CD14-positive monocyte (primary cell): ENCODE measurements around the gene TJP3. TPM values are rescaled to one million over a fixed set of nuclear protein-coding genes. Genes with fewer than 3 reads are reported as not detected.

Experiments
- DNase-seq, 3 donors: peaks; one replicate each; pipeline ENCODE4 v3.0.0-alpha.2; 2011 to 2022
- H2AFZ ChIP-seq: 2 replicates; pipeline ENCODE4 v1.6.0; 2012; ENCODE audit warnings: mild to moderate bottlenecking, low read depth, low read length, inconsistent platforms; ENCODE audit not compliant: insufficient read depth, poor library complexity, severe bottlenecking
- H3K27ac ChIP-seq, 2 donors: 1 replicate in 1 of 2; 2 replicates in 1 of 2; pipeline ENCODE4 v1.5.1; 2012 to 2013; ENCODE audit warnings: low read length in 2 of 2, control low read depth in 1 of 2, inconsistent platforms in 1 of 2, low read depth in 1 of 2, mild to moderate bottlenecking in 1 of 2
- H3K27me3 ChIP-seq, 2 donors: one replicate each; pipeline versions ENCODE4 v1.6.0 to v1.6.1; 2011 to 2013; ENCODE audit warnings: low read length in 2 of 2; ENCODE audit not compliant: control insufficient read depth in 2 of 2, insufficient read depth in 2 of 2
- H3K36me3 ChIP-seq, 2 donors: replicated peaks in 1 of 2; 1 replicate in 1 of 2; 2 replicates in 1 of 2; pipeline versions ENCODE4 v1.5.1 to v1.6.1; 2012 to 2013; ENCODE audit warnings: low read length in 2 of 2, control low read depth in 1 of 2, inconsistent platforms in 1 of 2, mild to moderate bottlenecking in 1 of 2; ENCODE audit not compliant: insufficient read depth in 2 of 2, control insufficient read depth in 1 of 2
- H3K4me1 ChIP-seq, 2 donors: 1 replicate in 1 of 2; 2 replicates in 1 of 2; pipeline versions ENCODE4 v1.5.1 to v1.6.1; 2012 to 2013; ENCODE audit warnings: low read length in 2 of 2, control low read depth in 1 of 2, inconsistent platforms in 1 of 2, mild to moderate bottlenecking in 1 of 2, moderate library complexity in 1 of 2; ENCODE audit not compliant: insufficient read depth in 2 of 2, control insufficient read depth in 1 of 2
- H3K4me2 ChIP-seq: replicated peaks from 2 replicates; pipeline ENCODE3; 2012; ENCODE audit warnings: low read length, moderate library complexity, mild to moderate bottlenecking; ENCODE audit not compliant: poor library complexity, severe bottlenecking; ENCODE audit errors: extremely low read depth
- H3K4me3 ChIP-seq, 3 experiments: fragments of 200-600 bp in 1 of 3; sonication (generic) in 1 of 3; replicated peaks in 1 of 3; 1 replicate in 2 of 3; 2 replicates in 1 of 3; pipeline ENCODE4 v1.5.1; 2011 to 2013; ENCODE audit warnings: low read length in 3 of 3, mild to moderate bottlenecking in 3 of 3, control low read depth in 2 of 3, low read depth in 2 of 3, inconsistent platforms in 1 of 3, moderate library complexity in 1 of 3
- H3K79me2 ChIP-seq: 2 replicates; pipeline ENCODE4 v1.6.0; 2012; ENCODE audit warnings: mild to moderate bottlenecking, control low read depth, inconsistent platforms, low read length, moderate library complexity; ENCODE audit not compliant: insufficient read depth
- H3K9ac ChIP-seq: 2 replicates; pipeline ENCODE4 v1.6.0; 2017; ENCODE audit warnings: low read length, mild to moderate bottlenecking; ENCODE audit not compliant: insufficient read depth, poor library complexity, severe bottlenecking
- H3K9me3 ChIP-seq, 2 donors: replicated peaks in 1 of 2; 1 replicate in 1 of 2; 2 replicates in 1 of 2; pipeline versions ENCODE4 v1.5.1 to v1.6.1; 2012 to 2013; ENCODE audit warnings: low read length in 2 of 2, control low read depth in 1 of 2; ENCODE audit not compliant: control insufficient read depth in 1 of 2, insufficient read depth in 1 of 2
- H4K20me1 ChIP-seq: 2 replicates; pipeline ENCODE4 v1.6.0; 2012; ENCODE audit warnings: mild to moderate bottlenecking, low read length, control low read depth, moderate library complexity; ENCODE audit not compliant: insufficient read depth
- H3K27ac Mint-ChIP-seq, 7 donors: one replicate each; pipeline ENCODE4 v1.8.0; 2020; ENCODE audit warnings: mild to moderate bottlenecking in 7 of 7, mixed read lengths in 7 of 7, moderate library complexity in 6 of 7, inconsistent platforms in 2 of 7
- H3K27me3 Mint-ChIP-seq, 3 donors: one replicate each; pipeline ENCODE4 v1.8.0; 2021 to 2022; ENCODE audit warnings: low read depth in 3 of 3, mild to moderate bottlenecking in 3 of 3, mixed read lengths in 3 of 3, moderate library complexity in 3 of 3, inconsistent platforms in 1 of 3
- H3K36me3 Mint-ChIP-seq, 2 donors: one replicate each; pipeline ENCODE4 v1.8.0; 2020; ENCODE audit warnings: mixed read lengths in 2 of 2, inconsistent platforms in 1 of 2, mild to moderate bottlenecking in 1 of 2
- H3K4me1 Mint-ChIP-seq: one replicate; pipeline ENCODE4 v1.8.0; 2020; ENCODE audit warnings: mild to moderate bottlenecking, mixed read lengths
- H3K4me3 Mint-ChIP-seq, 2 donors: one replicate each; pipeline ENCODE4 v1.8.0; 2020; ENCODE audit warnings: mild to moderate bottlenecking in 2 of 2, mixed read lengths in 2 of 2, moderate library complexity in 1 of 2
- H3K9me3 Mint-ChIP-seq, 7 donors: one replicate each; pipeline ENCODE4 v1.8.0; 2020 to 2022; ENCODE audit warnings: mixed read lengths in 7 of 7, mild to moderate bottlenecking in 6 of 7, moderate library complexity in 6 of 7, inconsistent platforms in 2 of 7
- WGBS: methylation state at CpG from one replicate; pipeline ENCODE4 v1.1.5; 2013; ENCODE audit warnings: missing lambda C conversion rate; ENCODE audit not compliant: insufficient coverage; 5-methylcytosine and 5-hydroxymethylcytosine counted together
- intact Hi-C, 2 donors: fragments of 100-400 bp; cut with micrococcal nuclease; formaldehyde crosslinking; loops; one replicate each; pipeline versions ENCODE4 v1.15.0 to v1.15.1; 2023
- polyA plus RNA-seq, 3 donors: library from polyadenylated mRNA; depleted of rRNA in 1 of 3; unstranded in 2 of 3; stranded (reverse) in 1 of 3; fragments of 300-500 nt in 2 of 3; fragments of >200 nt in 1 of 3; fragmentation: Illumina TruSeq in 2 of 3; gene quantifications; 1 replicate in 2 of 3; 2 replicates in 1 of 3; pipeline ENCODE4 v1.2.3, GENCODE V29; 2012 to 2021
- TF ChIP-seq, protein P1 (sequence below): fragments of 200-600 bp; IDR thresholded peaks from one replicate; pipeline ENCODE4 v1.8.0; 2022; ENCODE audit warnings: antibody characterized with exemption, mild to moderate bottlenecking

TJP3 gene
- polyA plus RNA-seq, 3 donors = 0.01 TPM; not detected in 2

GRCh38 chr19:3682741-3683404, 25.3 kb upstream of the TJP3 start:
- H3K4me2 ChIP-seq = no peak overlapping the region
- peaks cover 3 to 12% of the 10 kb centered on the region in 2 donors for H3K9me3 ChIP-seq
- 86% methylated on average over 17 of the region's 17 CpGs for WGBS
- Mint-ChIP-seq H3K9me3 (peaks cover 3 to 9% (median 8%) of the 10 kb centered on the region in 7 donors), H3K4me1 (peaks cover 11% of the 10 kb centered on the region), H3K27ac (peak overlapping the region in 2 of 7 donors; percentile 70 to 79), H3K36me3 (peaks cover 36 to 40% of the 10 kb centered on the region in 2 donors), H3K27me3 (peaks cover 0 to 8% (median 6%) of the 10 kb centered on the region in 3 donors), H3K4me3 (no peak overlapping the region)
- intact Hi-C loops = no loop called here
- no peak overlapping the region for H3K9ac ChIP-seq
- no peak overlapping the region for H2AFZ ChIP-seq
- no peak overlapping the region for H3K4me3 ChIP-seq
- peaks cover 11 to 17% of the 10 kb centered on the region in 2 donors for H3K36me3 ChIP-seq
- H3K27me3 ChIP-seq = no peaks in the 10 kb centered on the region
- H3K79me2 ChIP-seq = peaks cover 21% of the 10 kb centered on the region
- peaks cover 99% of the 10 kb centered on the region for H4K20me1 ChIP-seq
- no peak overlapping the region for H3K27ac ChIP-seq
- peaks cover 0 to 4% of the 10 kb centered on the region in 2 donors for H3K4me1 ChIP-seq
- TF ChIP-seq, protein P1, sequence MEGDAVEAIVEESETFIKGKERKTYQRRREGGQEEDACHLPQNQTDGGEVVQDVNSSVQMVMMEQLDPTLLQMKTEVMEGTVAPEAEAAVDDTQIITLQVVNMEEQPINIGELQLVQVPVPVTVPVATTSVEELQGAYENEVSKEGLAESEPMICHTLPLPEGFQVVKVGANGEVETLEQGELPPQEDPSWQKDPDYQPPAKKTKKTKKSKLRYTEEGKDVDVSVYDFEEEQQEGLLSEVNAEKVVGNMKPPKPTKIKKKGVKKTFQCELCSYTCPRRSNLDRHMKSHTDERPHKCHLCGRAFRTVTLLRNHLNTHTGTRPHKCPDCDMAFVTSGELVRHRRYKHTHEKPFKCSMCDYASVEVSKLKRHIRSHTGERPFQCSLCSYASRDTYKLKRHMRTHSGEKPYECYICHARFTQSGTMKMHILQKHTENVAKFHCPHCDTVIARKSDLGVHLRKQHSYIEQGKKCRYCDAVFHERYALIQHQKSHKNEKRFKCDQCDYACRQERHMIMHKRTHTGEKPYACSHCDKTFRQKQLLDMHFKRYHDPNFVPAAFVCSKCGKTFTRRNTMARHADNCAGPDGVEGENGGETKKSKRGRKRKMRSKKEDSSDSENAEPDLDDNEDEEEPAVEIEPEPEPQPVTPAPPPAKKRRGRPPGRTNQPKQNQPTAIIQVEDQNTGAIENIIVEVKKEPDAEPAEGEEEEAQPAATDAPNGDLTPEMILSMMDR = no peak
- DNase-seq = no peak

DNA sequence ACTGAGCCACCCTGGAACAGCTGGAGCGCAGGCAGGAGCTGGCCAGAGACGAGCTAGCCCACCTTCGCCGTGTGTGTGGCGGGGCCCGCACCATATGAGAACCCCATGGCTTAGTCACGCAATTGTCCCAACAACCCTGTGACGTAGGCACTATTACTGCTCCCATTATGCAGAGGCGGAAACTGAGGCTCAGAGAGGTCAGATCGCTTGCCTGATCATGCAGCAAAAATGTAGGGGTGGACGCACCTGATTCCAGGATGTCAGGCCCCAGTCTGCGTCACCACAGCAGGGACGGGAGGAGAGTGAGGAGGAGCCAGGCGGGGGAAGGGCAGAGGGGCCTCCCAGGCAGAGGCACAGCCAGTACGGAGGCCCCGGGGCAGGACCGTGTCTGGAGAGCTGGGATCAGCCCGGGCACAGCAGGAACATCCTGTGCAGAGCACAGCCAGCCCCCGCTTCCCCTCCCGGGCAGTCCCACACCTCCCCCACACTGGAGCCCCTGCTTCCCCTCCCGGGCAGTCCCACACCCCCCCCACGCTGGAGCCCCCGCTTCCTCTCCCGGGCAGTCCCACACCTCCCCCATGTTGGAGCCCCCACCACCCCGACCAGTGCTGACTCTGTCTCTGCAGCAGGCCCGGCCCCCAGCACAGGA, 24.7 kb upstream of the TJP3 start:
- Mint-ChIP-seq H3K4me3 (no peak overlapping the region), H3K36me3 (peaks cover 38 to 42% of the 10 kb centered on the region in 2 donors), H3K27ac (peak overlapping the region in 1 of 7 donors; percentile 29), H3K27me3 (peaks cover 3 to 14% (median 8%) of the 10 kb centered on the region in 3 donors), H3K9me3 (peaks cover 3 to 9% (median 8%) of the 10 kb centered on the region in 7 donors), H3K4me1 (peaks cover 14% of the 10 kb centered on the region)
- Histone ChIP-seq H3K36me3 (peaks cover 11 to 17% of the 10 kb centered on the region in 2 donors), H3K79me2 (peaks cover 24% of the 10 kb centered on the region), H3K9me3 (peaks cover 3 to 12% of the 10 kb centered on the region in 2 donors), H3K9ac (no peak overlapping the region), H3K4me2 (no peak overlapping the region), H3K4me1 (peaks cover 0 to 10% of the 10 kb centered on the region in 2 donors), H4K20me1 (peaks cover 99% of the 10 kb centered on the region), H3K27me3 (peaks cover 0 to 6% of the 10 kb centered on the region in 2 donors), H3K4me3 (no peak overlapping the region), H3K27ac (no peak overlapping the region), H2AFZ (no peak overlapping the region)
- TF ChIP-seq, protein P1 = no peak
- WGBS = 62% methylated on average over 23 of the region's 26 CpGs
- no peak for DNase-seq
- intact Hi-C loops = no loop called here
